ENCODE measurements around the gene STEAP1. TPM values are rescaled to one million over a fixed set of nuclear protein-coding genes. Genes with fewer than 3 reads are reported as not detected.

STEAP1 gene
- total RNA-seq, 6 donors from 2014 or later, result 1.4 to 15.3 (median 4.8) TPM

DNA sequence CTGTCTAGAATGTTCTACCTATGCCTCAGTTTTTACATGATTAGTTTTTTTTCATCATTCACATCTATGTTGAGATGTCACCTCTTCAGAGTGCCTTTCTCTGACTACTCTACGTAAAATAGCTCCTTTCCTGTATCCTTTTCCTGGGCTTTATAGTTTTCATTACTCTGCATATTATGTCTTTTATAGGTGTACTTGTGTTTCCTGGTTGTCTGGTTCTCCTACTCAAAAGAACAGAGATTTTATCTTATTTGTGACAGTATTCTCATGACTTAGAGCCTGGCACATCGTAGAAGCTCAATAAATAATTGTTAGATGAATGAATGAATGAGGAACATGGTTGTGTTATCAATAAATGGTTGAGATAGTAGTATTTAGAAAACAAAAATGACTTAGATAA lies 17.9 kb downstream of the STEAP1 start:
- no peak for DNase-seq
- TF ChIP-seq POLR2AphosphoS5 (IDR thresholded peaks at IDR 0.05), result no peak
- no peak overlapping the region for H3K4me3 ChIP-seq
- no peak for ATAC-seq (ENCODE audit: low FRiP score in 2 of 2)
- H3K4me1 ChIP-seq, result no peaks in the 10 kb centered on the region
- H3K27ac ChIP-seq, result no peak overlapping the region
- no peaks in the 10 kb centered on the region for H3K27me3 ChIP-seq
- no peaks in the 10 kb centered on the region for H3K9me3 ChIP-seq
- WGBS, 2 donors, result 74 to 83% methylated on average over 2 of the region's 2 CpGs
- H3K36me3 ChIP-seq, result no peaks in the 10 kb centered on the region

DNA sequence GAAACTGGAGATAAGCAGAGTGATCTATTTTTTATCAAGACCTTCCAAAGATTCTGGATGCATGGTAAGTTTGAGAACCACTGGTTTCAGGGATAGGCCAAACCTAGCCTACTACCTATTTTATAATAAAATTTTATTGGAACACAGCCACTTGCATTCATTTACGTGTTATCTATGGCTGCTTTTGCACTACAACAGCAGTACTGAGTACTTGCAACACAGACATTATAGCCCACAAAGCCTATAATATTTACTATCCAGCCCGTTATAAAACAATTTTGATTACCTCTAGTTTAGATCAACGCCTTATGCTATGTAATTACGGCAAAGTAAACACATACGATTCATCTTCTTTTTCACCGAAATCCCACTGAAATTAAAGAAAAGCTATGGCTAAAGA lies 18.4 kb downstream of the STEAP1 start:
- WGBS, 2 donors, result 92 to 93% methylated on average over 6 of the region's 6 CpGs
- Histone ChIP-seq H3K27ac (no peak overlapping the region), H3K9me3 (no peaks in the 10 kb centered on the region), H3K4me3 (no peak overlapping the region), H3K36me3 (no peaks in the 10 kb centered on the region), H3K4me1 (no peaks in the 10 kb centered on the region), H3K27me3 (no peaks in the 10 kb centered on the region)
- DNase-seq, result no peak
- TF ChIP-seq POLR2A (IDR thresholded peaks at IDR 0.05) (no peak), EP300 (IDR thresholded peaks at IDR 0.05) (no peak), POLR2AphosphoS5 (IDR thresholded peaks at IDR 0.05) (no peak)
- TF ChIP-seq, protein P1, sequence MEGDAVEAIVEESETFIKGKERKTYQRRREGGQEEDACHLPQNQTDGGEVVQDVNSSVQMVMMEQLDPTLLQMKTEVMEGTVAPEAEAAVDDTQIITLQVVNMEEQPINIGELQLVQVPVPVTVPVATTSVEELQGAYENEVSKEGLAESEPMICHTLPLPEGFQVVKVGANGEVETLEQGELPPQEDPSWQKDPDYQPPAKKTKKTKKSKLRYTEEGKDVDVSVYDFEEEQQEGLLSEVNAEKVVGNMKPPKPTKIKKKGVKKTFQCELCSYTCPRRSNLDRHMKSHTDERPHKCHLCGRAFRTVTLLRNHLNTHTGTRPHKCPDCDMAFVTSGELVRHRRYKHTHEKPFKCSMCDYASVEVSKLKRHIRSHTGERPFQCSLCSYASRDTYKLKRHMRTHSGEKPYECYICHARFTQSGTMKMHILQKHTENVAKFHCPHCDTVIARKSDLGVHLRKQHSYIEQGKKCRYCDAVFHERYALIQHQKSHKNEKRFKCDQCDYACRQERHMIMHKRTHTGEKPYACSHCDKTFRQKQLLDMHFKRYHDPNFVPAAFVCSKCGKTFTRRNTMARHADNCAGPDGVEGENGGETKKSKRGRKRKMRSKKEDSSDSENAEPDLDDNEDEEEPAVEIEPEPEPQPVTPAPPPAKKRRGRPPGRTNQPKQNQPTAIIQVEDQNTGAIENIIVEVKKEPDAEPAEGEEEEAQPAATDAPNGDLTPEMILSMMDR (IDR thresholded peaks at IDR 0.05), result no peak
- no peak for ATAC-seq (ENCODE audit: low FRiP score in 2 of 2)

DNA sequence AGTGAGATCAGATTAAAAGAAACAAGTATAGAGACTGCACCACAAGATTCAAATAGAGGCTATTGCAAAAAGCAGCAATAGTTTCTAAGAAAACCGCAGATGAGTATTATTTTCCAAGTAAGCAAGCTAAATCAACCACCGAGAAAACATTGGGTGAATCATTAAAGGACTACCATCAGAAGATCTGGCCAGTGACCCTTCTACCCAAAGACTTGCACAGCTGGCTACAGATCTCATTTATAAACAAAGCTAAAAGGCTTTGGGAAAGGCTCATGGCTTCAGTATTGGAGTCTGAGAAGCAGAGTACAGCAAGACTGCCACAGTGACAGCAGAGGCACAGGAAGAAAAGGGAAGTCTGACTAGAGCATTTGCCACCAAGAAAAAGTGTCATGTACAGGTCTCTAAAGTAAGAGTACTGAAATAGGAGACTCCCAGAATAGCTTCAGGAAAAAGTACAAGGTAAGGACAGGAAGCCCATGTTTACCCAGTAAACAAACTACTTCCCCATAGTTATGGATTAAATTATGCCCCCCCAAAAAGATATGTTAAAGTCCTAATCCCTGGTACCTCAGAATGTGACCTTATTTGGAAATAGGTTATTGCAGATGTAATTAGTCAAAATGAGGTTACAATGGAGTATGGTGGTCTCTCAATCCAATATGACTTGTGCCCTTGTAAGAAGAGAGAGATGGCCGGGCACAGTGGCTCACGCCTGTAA lies 19.0 kb downstream of the STEAP1 start:
- DNase-seq (no peak), ATAC-seq (ENCODE audit: low FRiP score in 2 of 2) (no peak)
- H3K4me1 ChIP-seq, result no peaks in the 10 kb centered on the region
- no peak overlapping the region for H3K4me3 ChIP-seq
- H3K36me3 ChIP-seq, result no peaks in the 10 kb centered on the region
- TF ChIP-seq POLR2AphosphoS5 (IDR thresholded peaks at IDR 0.05), result no peak
- no peak for TF ChIP-seq EP300 (IDR thresholded peaks at IDR 0.05)
- no peak for TF ChIP-seq POLR2A (IDR thresholded peaks at IDR 0.05)
- TF ChIP-seq, protein P1 (IDR thresholded peaks at IDR 0.05), result no peak
- H3K27ac ChIP-seq, result no peak overlapping the region
- H3K27me3 ChIP-seq, result no peaks in the 10 kb centered on the region
- H3K9me3 ChIP-seq, result no peaks in the 10 kb centered on the region
- WGBS, 2 donors, result 84 to 86% methylated on average over 4 of the region's 4 CpGs

DNA sequence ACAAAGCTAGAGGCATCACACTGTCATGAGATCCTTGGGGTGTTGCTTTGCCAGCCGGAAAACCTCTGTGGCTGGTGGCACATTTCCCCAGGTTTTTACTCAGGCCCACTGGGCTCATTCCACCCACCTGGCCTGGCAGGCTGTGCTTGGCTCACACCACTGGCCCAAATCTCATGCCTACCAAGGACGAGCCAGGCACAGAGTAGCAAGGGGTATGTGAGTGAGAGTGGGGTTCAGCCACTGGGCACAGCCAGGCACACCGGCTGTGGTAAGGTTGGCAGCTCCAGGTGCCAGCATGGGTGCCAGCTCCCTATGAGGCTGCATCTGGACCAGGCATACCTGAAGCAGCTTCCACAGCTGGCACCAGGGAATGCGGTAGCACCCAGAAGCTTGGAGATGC lies 21.4 kb downstream of the STEAP1 start:
- peaks cover 0 to 2% (median 0%) of the 10 kb centered on the region in 4 donors for H3K4me1 ChIP-seq
- no peaks in the 10 kb centered on the region for H3K27me3 ChIP-seq
- 75 to 93% methylated on average over 1 to 4 of the region's 4 CpGs for WGBS, 2 donors
- DNase-seq (peak in 1 of 2 donors; percentile 37), ATAC-seq (ENCODE audit: low FRiP score in 2 of 2) (peak; percentile 19 to 26)
- TF ChIP-seq POLR2A (IDR thresholded peaks at IDR 0.05), result no peak
- TF ChIP-seq, protein P1 (IDR thresholded peaks at IDR 0.05), result no peak
- no peak for TF ChIP-seq POLR2AphosphoS5 (IDR thresholded peaks at IDR 0.05)
- no peak for TF ChIP-seq EP300 (IDR thresholded peaks at IDR 0.05)
- no peaks in the 10 kb centered on the region for H3K9me3 ChIP-seq
- H3K4me3 ChIP-seq, result no peak overlapping the region
- H3K36me3 ChIP-seq, result no peaks in the 10 kb centered on the region
- no peak overlapping the region for H3K27ac ChIP-seq

DNA sequence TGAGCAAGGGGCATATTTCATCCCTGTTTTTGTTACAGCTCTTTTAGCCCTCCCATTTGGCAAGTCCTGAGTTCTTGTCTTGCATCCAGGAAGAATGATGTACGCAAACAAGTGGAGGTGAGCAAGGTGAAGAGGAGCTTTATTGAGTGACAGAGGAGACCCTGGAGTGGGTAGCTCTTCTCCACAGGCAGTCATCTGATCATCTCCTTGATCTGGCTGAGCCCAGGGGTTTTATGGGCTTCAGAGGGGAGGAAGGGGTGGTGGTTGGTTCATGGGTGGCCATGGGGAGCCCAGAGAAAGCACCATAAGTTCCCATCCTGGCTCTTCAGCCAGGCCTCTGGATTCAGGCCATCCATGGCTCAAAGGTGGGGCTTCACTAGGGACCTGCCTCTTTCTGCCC lies 21.9 kb downstream of the STEAP1 start:
- Histone ChIP-seq H3K4me3 (no peak overlapping the region), H3K4me1 (peaks cover 0 to 2% (median 0%) of the 10 kb centered on the region in 4 donors), H3K27ac (no peak overlapping the region), H3K27me3 (no peaks in the 10 kb centered on the region), H3K9me3 (no peaks in the 10 kb centered on the region), H3K36me3 (no peaks in the 10 kb centered on the region)
- WGBS, 2 donors, result 100% methylated on average over 1 of the region's 1 CpG
- no peak for DNase-seq
- no peak for ATAC-seq (ENCODE audit: low FRiP score in 2 of 2)
- TF ChIP-seq EP300 (IDR thresholded peaks at IDR 0.05), result no peak
- TF ChIP-seq POLR2AphosphoS5 (IDR thresholded peaks at IDR 0.05), result no peak

DNA sequence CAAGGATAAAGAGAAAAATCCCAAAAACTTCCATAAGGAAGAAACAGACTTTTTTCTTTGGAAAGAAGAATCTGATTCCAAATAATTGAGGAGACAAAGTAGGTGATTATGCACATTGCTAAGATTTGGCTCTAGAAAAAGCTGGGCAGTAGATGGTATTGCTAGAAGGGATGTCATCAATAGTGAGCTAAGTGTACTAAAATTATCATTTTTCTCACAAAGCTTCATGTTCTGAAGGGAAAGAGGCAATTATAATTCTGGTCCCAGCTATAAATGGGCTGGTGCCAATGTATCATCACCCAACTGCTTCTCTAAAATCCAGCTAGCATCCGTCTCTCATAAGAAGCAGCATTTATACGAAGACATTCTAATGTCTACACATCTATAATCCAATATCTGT lies 23.9 kb downstream of the STEAP1 start:
- H3K4me1 ChIP-seq, result peaks cover 0 to 2% (median 0%) of the 10 kb centered on the region in 4 donors
- WGBS, 2 donors, result 98 to 100% methylated on average over 2 of the region's 2 CpGs
- H3K27ac ChIP-seq, result no peak overlapping the region
- H3K36me3 ChIP-seq, result no peaks in the 10 kb centered on the region
- no peaks in the 10 kb centered on the region for H3K27me3 ChIP-seq
- H3K9me3 ChIP-seq, result no peaks in the 10 kb centered on the region
- DNase-seq, result no peak
- no peak overlapping the region for H3K4me3 ChIP-seq
- no peak for ATAC-seq (ENCODE audit: low FRiP score in 2 of 2)
- no peak for TF ChIP-seq EP300 (IDR thresholded peaks at IDR 0.05)
- TF ChIP-seq, protein P1 (IDR thresholded peaks at IDR 0.05), result no peak
- TF ChIP-seq POLR2A (IDR thresholded peaks at IDR 0.05), result no peak
- no peak for TF ChIP-seq POLR2AphosphoS5 (IDR thresholded peaks at IDR 0.05)
